ENCODE measurements around the gene ZNF821. TPM values are rescaled to one million over a fixed set of nuclear protein-coding genes. Genes with fewer than 3 reads are reported as not detected.

Gene ZNF821
- total and polyA plus RNA-seq, 10 donors = 7.9 to 15.9 (median 10.4) TPM

DNA sequence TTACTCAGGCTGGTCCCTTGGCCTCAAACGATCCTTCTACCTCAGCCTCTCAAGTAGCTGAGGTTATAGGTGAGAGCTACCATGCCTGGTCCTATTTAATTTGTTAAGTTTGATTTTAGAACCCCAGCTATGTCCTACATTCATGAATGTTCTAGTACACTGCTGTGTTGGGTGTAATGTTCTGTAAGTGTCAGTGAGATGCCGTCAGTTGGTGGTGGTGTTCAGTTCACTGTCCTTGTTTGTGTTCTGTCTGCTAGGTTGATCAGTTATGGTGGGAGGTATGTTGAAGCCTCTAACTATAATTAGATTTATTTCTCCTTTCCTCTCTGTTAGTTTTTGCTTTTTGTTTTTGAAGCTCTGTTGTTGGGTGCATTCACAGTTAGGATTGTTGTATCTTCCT is 19.6 kb upstream of the ZNF821 start:
- Histone ChIP-seq H3K27ac (no peak overlapping the region), H3K36me3 (peaks cover 0 to 28% (median 0%) of the 10 kb centered on the region in 6 donors), H3K9me3 (no peaks in the 10 kb centered on the region), H3K4me3 (no peak overlapping the region), H3K27me3 (replicated peaks in 1 of 7) (no peaks in the 10 kb centered on the region), H3K4me1 (peaks cover 28 to 100% (median 98%) of the 10 kb centered on the region in 6 donors)
- no peak for DNase-seq
- TF ChIP-seq POLR2AphosphoS5 (IDR thresholded peaks at IDR 0.05) (no peak), POLR2A (IDR thresholded peaks at IDR 0.05) (no peak)
- TF ChIP-seq, protein P1, sequence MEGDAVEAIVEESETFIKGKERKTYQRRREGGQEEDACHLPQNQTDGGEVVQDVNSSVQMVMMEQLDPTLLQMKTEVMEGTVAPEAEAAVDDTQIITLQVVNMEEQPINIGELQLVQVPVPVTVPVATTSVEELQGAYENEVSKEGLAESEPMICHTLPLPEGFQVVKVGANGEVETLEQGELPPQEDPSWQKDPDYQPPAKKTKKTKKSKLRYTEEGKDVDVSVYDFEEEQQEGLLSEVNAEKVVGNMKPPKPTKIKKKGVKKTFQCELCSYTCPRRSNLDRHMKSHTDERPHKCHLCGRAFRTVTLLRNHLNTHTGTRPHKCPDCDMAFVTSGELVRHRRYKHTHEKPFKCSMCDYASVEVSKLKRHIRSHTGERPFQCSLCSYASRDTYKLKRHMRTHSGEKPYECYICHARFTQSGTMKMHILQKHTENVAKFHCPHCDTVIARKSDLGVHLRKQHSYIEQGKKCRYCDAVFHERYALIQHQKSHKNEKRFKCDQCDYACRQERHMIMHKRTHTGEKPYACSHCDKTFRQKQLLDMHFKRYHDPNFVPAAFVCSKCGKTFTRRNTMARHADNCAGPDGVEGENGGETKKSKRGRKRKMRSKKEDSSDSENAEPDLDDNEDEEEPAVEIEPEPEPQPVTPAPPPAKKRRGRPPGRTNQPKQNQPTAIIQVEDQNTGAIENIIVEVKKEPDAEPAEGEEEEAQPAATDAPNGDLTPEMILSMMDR (IDR thresholded peaks at IDR 0.05 in 8 of 11, conservative IDR thresholded peaks at IDR 0.05 in 3 of 11) = no peak
- intact Hi-C loops (cut with DNase I; ENCODE audit: low total_unique reads) = no loop called here
- 73 to 87% (median 78%) methylated on average over 2 of the region's 2 CpGs for WGBS, 5 donors

DNA sequence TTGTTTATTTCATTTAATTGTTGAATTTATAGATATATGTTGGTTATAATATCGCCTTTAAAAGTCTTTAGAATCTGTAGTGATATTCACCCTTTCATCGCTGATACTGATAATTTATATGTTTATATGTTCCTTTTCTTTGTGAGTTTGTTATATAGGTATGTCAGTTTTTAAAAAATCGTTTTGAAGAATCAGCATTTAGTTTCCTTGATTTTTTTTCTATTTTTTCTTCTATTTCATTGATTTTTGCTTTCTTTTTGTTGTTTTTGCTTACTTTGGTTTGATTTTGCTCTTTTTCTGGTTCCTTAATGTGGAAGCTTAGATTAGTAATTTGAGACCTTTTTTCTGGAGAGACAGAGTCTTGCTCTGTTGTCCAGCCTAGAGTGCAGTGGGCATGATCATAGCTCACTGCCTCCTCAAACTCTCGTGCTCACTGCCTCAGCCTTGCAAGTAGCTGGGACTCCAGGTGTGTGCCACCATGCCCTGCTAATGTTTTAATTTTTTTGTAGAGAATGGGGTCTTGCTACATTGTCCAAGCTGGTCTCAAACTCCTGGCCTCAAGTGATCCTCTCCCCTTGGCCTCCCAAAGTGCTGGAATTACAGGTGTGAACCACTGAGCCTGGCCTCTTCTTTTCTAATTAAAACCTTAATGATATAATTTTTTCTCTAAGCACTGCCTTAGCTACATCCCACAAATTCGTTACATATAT is 18.8 kb upstream of the ZNF821 start:
- H3K4me1 ChIP-seq = peaks cover 24 to 100% (median 98%) of the 10 kb centered on the region in 6 donors
- no peaks in the 10 kb centered on the region for H3K9me3 ChIP-seq
- H3K27ac ChIP-seq = no peak overlapping the region
- no peaks in the 10 kb centered on the region for H3K27me3 ChIP-seq (replicated peaks in 1 of 7)
- no peak for TF ChIP-seq POLR2A (IDR thresholded peaks at IDR 0.05)
- TF ChIP-seq, protein P1 (IDR thresholded peaks at IDR 0.05 in 8 of 11, conservative IDR thresholded peaks at IDR 0.05 in 3 of 11) = no peak
- TF ChIP-seq POLR2AphosphoS5 (IDR thresholded peaks at IDR 0.05) = no peak
- H3K4me3 ChIP-seq = no peak overlapping the region
- intact Hi-C loops (cut with DNase I; ENCODE audit: low total_unique reads) = no loop called here
- WGBS, 5 donors = 86 to 89% (median 87%) methylated on average over 5 of the region's 5 CpGs
- H3K36me3 ChIP-seq = peaks cover 0 to 23% (median 0%) of the 10 kb centered on the region in 6 donors
- no peak for DNase-seq

DNA sequence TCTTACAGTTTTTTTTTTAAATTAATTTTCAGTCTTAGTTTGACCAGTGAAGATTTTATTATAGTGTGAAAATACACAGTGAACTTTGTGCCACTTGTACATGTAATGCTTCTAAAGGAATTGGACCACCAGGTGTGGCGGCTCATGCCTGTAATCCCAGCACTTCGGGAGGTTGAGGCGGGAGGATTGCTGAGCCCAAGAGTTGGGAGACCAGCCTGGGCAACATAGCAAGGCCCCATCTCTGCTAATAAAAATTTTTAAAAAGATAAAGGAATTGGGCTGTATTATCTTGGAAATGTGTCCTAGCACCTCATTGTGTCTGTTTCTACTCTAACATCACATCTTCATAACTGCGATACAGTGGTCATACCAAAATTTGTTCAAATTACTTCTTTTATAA is 15.2 kb upstream of the ZNF821 start:
- no peak for DNase-seq
- Histone ChIP-seq H3K4me3 (peak overlapping the region in 1 of 8 donors; percentile 5), H3K27ac (peak overlapping the region in 3 of 8 donors; percentile 20 to 66 (median 43)), H3K9me3 (no peaks in the 10 kb centered on the region), H3K4me1 (peaks cover 38 to 82% (median 80%) of the 10 kb centered on the region in 6 donors), H3K36me3 (peaks cover 0 to 14% (median 0%) of the 10 kb centered on the region in 6 donors), H3K27me3 (replicated peaks in 1 of 7) (no peaks in the 10 kb centered on the region)
- 95 to 100% (median 97%) methylated on average over 4 of the region's 4 CpGs for WGBS, 5 donors
- no peak for TF ChIP-seq POLR2A (IDR thresholded peaks at IDR 0.05)
- TF ChIP-seq, protein P1 (IDR thresholded peaks at IDR 0.05 in 8 of 11, conservative IDR thresholded peaks at IDR 0.05 in 3 of 11) = no peak
- TF ChIP-seq POLR2AphosphoS5 (IDR thresholded peaks at IDR 0.05) = no peak
- intact Hi-C loops (cut with DNase I; ENCODE audit: low total_unique reads) = loop anchor here (5.0 to 10.0 kb wide), 2 partner anchors 92 to 196 kb away; partner anchors contain the start of genes AP1G1, DHX38 and TXNL4B

DNA sequence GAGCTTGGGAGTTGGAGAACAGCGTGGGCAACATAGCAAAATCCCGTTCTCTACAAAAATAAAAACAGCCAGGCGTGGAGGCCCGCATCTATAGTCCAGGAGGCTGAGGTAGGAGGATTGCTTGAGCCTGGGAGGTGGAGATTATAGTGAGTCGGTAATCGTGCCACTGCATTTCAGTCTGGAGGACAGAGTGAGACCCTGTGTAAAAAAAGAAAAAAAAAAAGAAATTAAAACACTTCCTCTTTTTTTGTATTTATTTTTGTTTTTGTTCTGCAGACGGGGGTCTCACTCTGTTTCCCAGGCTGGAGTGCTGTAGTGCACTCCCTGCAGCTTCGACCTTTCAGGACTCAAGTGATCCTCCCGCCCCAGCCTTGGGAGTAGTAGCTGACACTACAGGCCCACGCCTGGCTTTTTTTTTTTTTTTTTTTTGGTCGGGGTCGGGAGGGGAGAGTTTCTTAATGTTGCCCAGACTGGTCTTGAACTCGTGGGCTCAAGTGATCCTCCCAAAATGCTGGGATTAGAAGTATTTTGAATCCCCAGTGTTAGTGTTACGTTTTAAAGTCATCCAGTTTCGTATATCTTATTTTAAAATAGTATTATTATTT is 12.9 kb upstream of the ZNF821 start:
- Histone ChIP-seq H3K4me1 (peaks cover 38 to 67% (median 64%) of the 10 kb centered on the region in 6 donors), H3K27ac (peak overlapping the region in 5 of 8 donors; percentile 93 to 99 (median 97)), H3K9me3 (no peaks in the 10 kb centered on the region), H3K36me3 (peaks cover 0 to 9% (median 0%) of the 10 kb centered on the region in 6 donors), H3K27me3 (replicated peaks in 1 of 7) (no peaks in the 10 kb centered on the region), H3K4me3 (peak overlapping the region; percentile 64 to 95 (median 85))
- intact Hi-C loops (cut with DNase I; ENCODE audit: low total_unique reads) = loop anchor here (5.0 to 10.0 kb wide), 2 partner anchors 90 to 198 kb away; partner anchors contain the start of genes AP1G1, DHX38 and TXNL4B
- DNase-seq = no peak
- no peak for TF ChIP-seq POLR2AphosphoS5 (IDR thresholded peaks at IDR 0.05)
- WGBS, 5 donors = 31 to 40% (median 34%) methylated on average over 15 of the region's 15 CpGs
